ENCODE results near the gene NGFR. TPM values are rescaled to one million over a fixed set of nuclear protein-coding genes. Genes with fewer than 3 reads are reported as not detected.

NGFR gene
- total and polyA plus RNA-seq, 9 of the 15 experiments (the other 6 are each of a cell fraction or from before 2014, with no cell fraction given): 0.07 to 0.23 (median 0.13) TPM; not detected in 4

- TF ChIP-seq ZNF407 (IDR thresholded peaks at IDR 0.05; ENCODE audit: low read depth) (no peak), RBFOX2 (IDR thresholded peaks at IDR 0.05; ENCODE audit: low read depth, low read length) (no peak), MCM2 (IDR thresholded peaks at IDR 0.05; ENCODE audit: low read depth) (no peak), HOMEZ (CRISPR knock-in tag; IDR thresholded peaks at IDR 0.05) (no peak), HLTF (IDR thresholded peaks at IDR 0.05) (no peak), RBM34 (IDR thresholded peaks at IDR 0.05; ENCODE audit: borderline replicate concordance, insufficient read depth, low read length) (no peak), CBX8 (IDR thresholded peaks at IDR 0.05; ENCODE audit: borderline replicate concordance, extremely low read depth, low read depth, low read length, poor library complexity, severe bottlenecking) (no peak), ETV1 (tag; conservative IDR thresholded peaks at IDR 0.05; ENCODE audit: low read depth) (no peak), CREBBP (IDR thresholded peaks at IDR 0.05; ENCODE audit: low read depth, low read length) (no peak)
These were observed 10.8 kb downstream of the NGFR start (continued) for GRCh38 chr17:49505854-49506253.
